Measurements from ENCODE around the gene BOLA2B. TPM values are rescaled to one million over a fixed set of nuclear protein-coding genes. Genes with fewer than 3 reads are reported as not detected.
"Not testable (repeated sequence)": the region's sequence is repeated elsewhere in the genome, so short reads cannot be mapped to it uniquely, and the experiment has no call there.

The BOLA2B gene
- total and polyA plus RNA-seq, 2 of the 4 experiments (the other 2 are of a cell fraction): 121 to 301 TPM

- H2AK5ac ChIP-seq (ENCODE audit: low read depth, low read length); H3K27ac ChIP-seq (ENCODE audit: insufficient read depth, low read length); H3K9me3 ChIP-seq (ENCODE audit: control insufficient read depth, insufficient read depth, low read length); H3K56ac ChIP-seq (ENCODE audit: extremely low read depth, insufficient read depth, low read length); dilution Hi-C loops (cut with HindIII; ENCODE audit: low sequenced_read_pairs, unreplicated experiment); H2BK120ac ChIP-seq (ENCODE audit: low read depth, low read length); H4K91ac ChIP-seq (ENCODE audit: insufficient read depth, low read depth, low read length); H3K9ac ChIP-seq (ENCODE audit: low read depth, low read length); H3K36me3 ChIP-seq (ENCODE audit: control insufficient read depth, insufficient read depth, low read length); BruUV-seq (replicated peaks); H2AFZ ChIP-seq (replicated peaks; ENCODE audit: low read length, poor library complexity); H3K18ac ChIP-seq (ENCODE audit: low read depth, low read length); H2BK5ac ChIP-seq (ENCODE audit: low read depth, low read length, poor library complexity, severe bottlenecking); H2AK9ac ChIP-seq (replicated peaks; ENCODE audit: low read depth, low read length, poor library complexity); H3K14ac ChIP-seq (replicated peaks; ENCODE audit: low read depth, low read length); H2BK20ac ChIP-seq (ENCODE audit: low read depth, low read length); intact Hi-C loops (cut with micrococcal nuclease); DNase-seq; H3K4me1 ChIP-seq (ENCODE audit: control insufficient read depth, insufficient read depth, low read length); H3K79me1 ChIP-seq (ENCODE audit: low read depth in 1 of 2, low read length in 2 of 2); H4K20me1 ChIP-seq (ENCODE audit: insufficient read depth, low read length); CTCF ChIA-PET; H3K23ac ChIP-seq (ENCODE audit: low read depth, low read length); H4K8ac ChIP-seq (ENCODE audit: low read depth in 2 of 2, low read length in 2 of 2); H2BK15ac ChIP-seq (ENCODE audit: low read depth, low read length); H3K27me3 ChIP-seq (ENCODE audit: control insufficient read depth, insufficient read depth, low read length); in situ Hi-C loops (cut with MboI; ENCODE audit: low sequenced_read_pairs); H4K5ac ChIP-seq (ENCODE audit: low read depth, low read length); H3K4ac ChIP-seq (ENCODE audit: low read depth, low read length); POLR2A ChIA-PET (ENCODE audit: unreplicated experiment); H3K9me1 ChIP-seq (ENCODE audit: insufficient read depth, low read length): not testable (repeated sequence)
- Histone ChIP-seq H3K4me2 (ENCODE audit: low read depth, low read length) (peak overlapping the region; percentile 65), H3K4me3 (ENCODE audit: insufficient read depth, low read depth, low read length) (peak overlapping the region; percentile 46)
- ATAC-seq (ENCODE audit: low read depth): peak; percentile 67
- WGBS, 2 experiments (ENCODE audit: extremely low coverage in 2 of 2, insufficient read length in 1 of 2): no CpG with 5 or more reads among the region's 52 CpGs
Observed at GRCh38 chr16:30205541-30206236, 12.2 kb upstream of the BOLA2B start.

- H3K14ac ChIP-seq (replicated peaks; ENCODE audit: low read depth, low read length); H2AK5ac ChIP-seq (ENCODE audit: low read depth, low read length); H2BK120ac ChIP-seq (ENCODE audit: low read depth, low read length); DNase-seq; H3K27me3 ChIP-seq (ENCODE audit: control insufficient read depth, insufficient read depth, low read length); POLR2A ChIA-PET (ENCODE audit: unreplicated experiment); H3K4me1 ChIP-seq (ENCODE audit: control insufficient read depth, insufficient read depth, low read length); H4K20me1 ChIP-seq (ENCODE audit: insufficient read depth, low read length); H3K56ac ChIP-seq (ENCODE audit: extremely low read depth, insufficient read depth, low read length); H4K5ac ChIP-seq (ENCODE audit: low read depth, low read length); H3K27ac ChIP-seq (ENCODE audit: insufficient read depth, low read length); H3K23ac ChIP-seq (ENCODE audit: low read depth, low read length); H3K4ac ChIP-seq (ENCODE audit: low read depth, low read length); H3K4me2 ChIP-seq (ENCODE audit: low read depth, low read length); H3K18ac ChIP-seq (ENCODE audit: low read depth, low read length); H3K36me3 ChIP-seq (ENCODE audit: control insufficient read depth, insufficient read depth, low read length); H3K9me1 ChIP-seq (ENCODE audit: insufficient read depth, low read length); H2AK9ac ChIP-seq (replicated peaks; ENCODE audit: low read depth, low read length, poor library complexity); H4K8ac ChIP-seq (ENCODE audit: low read depth in 2 of 2, low read length in 2 of 2); H2AFZ ChIP-seq (replicated peaks; ENCODE audit: low read length, poor library complexity); H2BK20ac ChIP-seq (ENCODE audit: low read depth, low read length); H3K4me3 ChIP-seq (ENCODE audit: insufficient read depth, low read depth, low read length); H4K91ac ChIP-seq (ENCODE audit: insufficient read depth, low read depth, low read length); dilution Hi-C loops (cut with HindIII; ENCODE audit: low sequenced_read_pairs, unreplicated experiment); H3K79me1 ChIP-seq (ENCODE audit: low read depth in 1 of 2, low read length in 2 of 2); CTCF ChIA-PET; intact Hi-C loops (cut with micrococcal nuclease); H3K9me3 ChIP-seq (ENCODE audit: control insufficient read depth, insufficient read depth, low read length); BruUV-seq (replicated peaks); H3K9ac ChIP-seq (ENCODE audit: low read depth, low read length); H2BK15ac ChIP-seq (ENCODE audit: low read depth, low read length); H2BK5ac ChIP-seq (ENCODE audit: low read depth, low read length, poor library complexity, severe bottlenecking): not testable (repeated sequence)
- no CpG with 5 or more reads among the region's 15 CpGs for WGBS, 2 experiments (ENCODE audit: extremely low coverage in 2 of 2, insufficient read length in 1 of 2)
- in situ Hi-C loops (cut with MboI; ENCODE audit: low sequenced_read_pairs): loop anchor here (25.0 kb wide), 1 partner anchor 213 kb away; the partner anchor contains the start of gene ZNF771
- ATAC-seq (ENCODE audit: low read depth): peak; percentile 76
Observed at GRCh38 chr16:30199608-30200343, 6.3 kb upstream of the BOLA2B start.

Data from IMR-90 (cell line).